CD4-positive, alpha-beta T cell treated with Interleukin-6 at 100 ng/mL for 8 hours (primary cell): ENCODE results near the gene PLEKHO1.
"Not testable (repeated sequence)": the region's sequence is repeated elsewhere in the genome, so short reads cannot be mapped to it uniquely, and the experiment has no call there.

Experiments
- DNase-seq: peaks from one replicate; pipeline ENCODE4 v3.0.0-alpha.2; 2020; ENCODE audit warnings: mixed read lengths, low spot score

PLEKHO1 gene, protein sequence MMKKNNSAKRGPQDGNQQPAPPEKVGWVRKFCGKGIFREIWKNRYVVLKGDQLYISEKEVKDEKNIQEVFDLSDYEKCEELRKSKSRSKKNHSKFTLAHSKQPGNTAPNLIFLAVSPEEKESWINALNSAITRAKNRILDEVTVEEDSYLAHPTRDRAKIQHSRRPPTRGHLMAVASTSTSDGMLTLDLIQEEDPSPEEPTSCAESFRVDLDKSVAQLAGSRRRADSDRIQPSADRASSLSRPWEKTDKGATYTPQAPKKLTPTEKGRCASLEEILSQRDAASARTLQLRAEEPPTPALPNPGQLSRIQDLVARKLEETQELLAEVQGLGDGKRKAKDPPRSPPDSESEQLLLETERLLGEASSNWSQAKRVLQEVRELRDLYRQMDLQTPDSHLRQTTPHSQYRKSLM

DNA sequence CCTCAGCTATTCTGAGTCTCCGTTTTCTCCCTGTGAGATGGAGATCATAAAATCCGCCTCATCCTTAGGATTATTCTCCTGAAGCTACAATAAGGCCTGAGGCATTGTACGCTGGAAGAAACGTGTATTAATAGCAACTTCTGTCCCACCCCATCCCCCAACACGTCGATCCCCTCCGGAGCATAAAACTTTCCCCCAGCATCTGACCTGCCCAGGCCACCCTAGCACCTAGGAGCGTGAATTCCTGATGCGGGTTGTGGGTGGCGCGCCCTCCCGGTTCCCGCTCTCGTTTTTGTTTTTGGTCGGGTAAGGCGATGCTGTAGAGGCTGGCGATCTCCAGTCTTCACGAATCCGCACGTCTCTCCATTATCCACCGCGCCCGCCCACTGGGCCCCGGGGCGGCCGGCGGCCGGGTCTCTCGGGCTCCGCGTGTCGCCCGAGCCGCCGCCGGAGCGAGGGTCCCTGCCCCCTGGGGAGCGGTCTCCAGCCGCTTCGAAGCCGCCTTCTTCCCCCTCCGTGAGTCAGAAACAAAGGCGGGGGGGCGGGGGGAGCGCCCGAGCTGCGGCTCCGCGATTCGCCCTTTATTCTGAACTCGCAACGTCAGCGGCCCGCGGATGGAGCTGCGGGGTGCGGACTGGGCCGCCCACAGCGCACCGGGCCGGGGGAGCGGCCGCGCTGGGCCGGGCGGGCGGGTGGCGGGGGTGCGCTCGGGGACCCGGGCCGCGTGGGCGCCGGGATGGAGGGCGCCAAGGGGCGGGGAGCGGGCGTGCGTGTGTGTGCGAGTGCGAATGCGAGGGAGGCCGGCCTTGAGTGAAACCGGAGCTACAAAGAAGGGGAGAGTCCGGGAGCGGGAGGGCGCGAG, at the start of gene PLEKHO1:
Gene PLEKHO1, plus strand, starts transcription at position 646 of the 862 bp plus-strand sequence. CDS start 342 bp downstream, outside the sequence.
- DNase-seq, result peak; percentile 82

DNA sequence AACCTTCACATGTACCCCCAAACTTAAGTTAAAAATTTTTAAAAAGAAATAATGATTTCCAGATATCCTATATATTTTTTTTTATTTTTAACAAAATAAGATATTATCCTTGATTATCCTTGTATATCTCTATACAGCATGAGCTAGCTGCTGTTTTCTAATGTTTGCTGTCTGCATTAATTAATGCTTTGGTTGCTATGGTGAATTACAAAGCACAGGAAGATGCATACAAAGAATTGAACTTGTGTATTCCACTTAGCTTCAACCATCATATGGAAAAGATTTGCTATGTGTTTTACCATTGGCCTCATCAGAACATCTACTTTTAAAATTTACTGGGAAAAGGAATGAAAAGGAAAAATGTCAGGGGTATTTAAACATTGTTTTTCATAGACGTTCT, 46.7 kb upstream of the PLEKHO1 start:
- no peak for DNase-seq

DNA sequence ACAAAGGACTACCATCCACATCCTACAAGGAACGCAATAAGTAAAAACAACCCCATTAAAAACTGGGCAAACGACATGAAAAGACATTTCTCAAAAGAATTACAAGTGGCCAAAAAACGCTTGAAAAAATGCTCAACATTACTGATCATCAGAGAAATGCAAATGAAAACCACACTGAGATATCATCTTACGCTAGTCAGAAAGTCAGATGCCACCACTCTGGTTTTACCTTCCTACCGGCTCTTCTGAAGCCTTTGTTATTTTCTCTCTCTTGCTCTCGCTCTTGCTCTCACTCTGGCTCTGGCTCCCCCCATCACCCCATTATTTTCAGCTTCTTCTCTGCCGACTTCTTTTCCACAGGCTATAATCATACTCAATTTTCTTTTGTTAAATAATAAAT, 43.4 kb upstream of the PLEKHO1 start:
- peak; percentile 63 for DNase-seq

DNA sequence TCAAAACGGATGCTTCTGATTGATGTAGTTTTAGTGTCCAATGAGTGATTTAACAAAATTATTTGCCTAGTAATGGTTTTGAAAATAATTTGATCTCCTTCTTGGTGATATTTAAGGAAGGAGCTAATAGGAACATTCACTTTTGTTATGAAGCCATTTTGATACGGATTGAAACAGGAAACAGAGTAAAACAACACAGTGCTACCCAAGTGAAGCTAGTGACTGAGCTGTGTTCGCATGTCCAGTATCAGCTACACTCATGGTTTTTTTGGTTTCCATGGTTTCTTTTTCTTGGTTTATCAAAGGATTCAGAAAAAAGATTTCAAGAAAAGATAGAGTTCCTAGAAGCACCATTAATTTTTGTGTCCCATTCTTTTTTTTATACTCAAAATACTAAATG, 40.1 kb upstream of the PLEKHO1 start:
- peak; percentile 33 for DNase-seq

DNA sequence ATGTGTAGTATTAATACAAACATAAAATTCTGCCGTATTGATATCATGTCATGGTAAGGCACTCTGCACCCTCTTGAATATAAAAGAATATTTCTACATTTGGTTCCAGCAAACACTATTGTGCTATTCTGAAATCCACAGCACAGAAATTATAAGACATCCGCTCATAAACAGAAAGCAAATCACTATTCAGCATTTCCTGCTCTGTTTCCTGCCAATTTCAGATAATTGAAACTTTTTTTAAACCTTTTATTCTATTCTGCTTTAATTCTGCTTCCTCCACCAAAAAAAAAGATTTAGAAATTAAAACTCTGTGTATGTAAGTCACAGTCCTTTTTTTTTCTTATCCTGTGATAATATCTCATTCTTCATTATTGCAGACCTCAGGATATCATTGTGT, 39.6 kb upstream of the PLEKHO1 start:
- peak; percentile 24 for DNase-seq

DNA sequence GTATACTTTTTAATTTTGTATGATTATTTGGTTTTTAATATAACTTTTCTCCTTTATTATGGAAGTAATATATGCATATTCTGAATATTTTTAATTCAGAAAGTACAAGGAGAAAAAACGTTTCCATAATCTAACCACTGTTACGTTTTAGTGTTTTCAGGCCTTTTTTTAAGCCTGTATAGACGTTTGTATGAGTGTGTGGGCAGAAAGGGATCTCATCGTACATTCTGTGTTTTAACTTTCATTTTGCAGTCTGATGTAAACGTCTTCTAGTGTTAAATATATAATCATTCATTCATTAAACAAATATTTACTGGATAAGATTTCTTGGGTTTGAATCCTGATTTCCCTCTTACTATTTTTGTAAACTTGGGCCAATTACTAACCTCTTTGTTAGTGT, 38.0 kb upstream of the PLEKHO1 start:
- no peak for DNase-seq

DNA sequence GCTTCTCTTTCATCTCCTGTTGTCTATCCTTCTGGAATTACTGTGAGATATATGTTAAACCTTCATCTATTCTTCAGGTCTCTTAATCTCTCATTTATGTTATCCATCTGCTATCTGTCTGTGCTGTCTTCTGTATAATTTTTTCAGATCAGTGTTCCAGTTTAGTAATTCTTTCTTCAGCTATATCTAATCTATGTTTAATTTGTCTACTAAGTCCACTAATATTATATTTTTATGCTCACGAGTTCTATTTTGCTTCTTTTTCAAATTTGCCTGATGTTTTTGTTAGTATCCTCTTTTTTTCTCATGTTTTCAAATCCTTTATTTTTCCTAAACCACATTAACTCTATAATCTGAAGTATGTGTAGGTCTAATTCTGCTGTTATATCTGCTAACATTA, 34.6 kb upstream of the PLEKHO1 start:
- no peak for DNase-seq

DNA sequence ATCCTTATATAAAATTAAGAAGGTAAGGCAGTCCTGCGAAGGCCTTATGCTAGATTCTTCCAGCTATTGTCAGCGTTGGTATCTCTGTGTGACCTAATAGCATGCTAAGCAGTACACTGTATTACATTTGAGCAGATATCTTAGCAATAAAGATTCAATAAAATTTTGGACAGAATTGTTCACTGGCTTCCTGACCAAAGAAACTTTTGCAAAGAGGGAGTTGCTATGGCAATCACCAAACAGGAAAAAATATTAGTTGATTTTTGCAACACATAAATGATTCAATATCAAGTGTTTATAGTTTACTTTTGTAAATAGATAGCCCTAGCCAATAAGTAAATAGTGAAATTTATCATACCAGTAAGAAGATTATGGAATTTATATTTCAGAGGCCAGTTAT, 31.0 kb upstream of the PLEKHO1 start:
- no peak for DNase-seq

DNA sequence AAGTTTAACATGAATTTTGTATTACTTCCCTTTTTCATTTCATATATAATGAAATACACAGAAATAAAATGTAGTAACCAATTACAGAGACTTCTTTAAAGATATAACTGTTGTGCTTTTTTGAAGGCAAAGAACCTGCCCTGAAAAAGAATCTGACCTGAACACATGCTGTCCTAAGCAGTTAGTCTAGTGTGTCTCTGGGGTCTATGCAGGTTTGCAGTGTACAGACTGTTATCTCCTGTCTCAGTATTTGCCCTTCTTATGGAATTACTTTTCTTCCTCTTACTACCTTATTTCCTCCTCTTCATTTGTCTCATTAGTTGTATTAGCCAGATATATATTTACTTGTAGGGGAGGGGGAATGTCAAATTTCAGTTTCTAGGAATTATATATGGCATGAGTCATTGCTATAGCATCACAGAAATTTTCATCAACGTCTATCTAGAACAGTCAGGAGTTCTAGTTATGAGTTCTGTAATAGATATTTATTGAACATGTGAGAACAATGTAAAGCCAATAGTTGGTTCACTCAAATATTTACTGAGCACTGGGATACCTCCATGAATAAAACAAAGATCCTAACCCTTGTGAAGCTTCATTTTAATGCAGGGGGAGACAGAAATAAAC, 28.4 kb upstream of the PLEKHO1 start:
- DNase-seq, result no peak

DNA sequence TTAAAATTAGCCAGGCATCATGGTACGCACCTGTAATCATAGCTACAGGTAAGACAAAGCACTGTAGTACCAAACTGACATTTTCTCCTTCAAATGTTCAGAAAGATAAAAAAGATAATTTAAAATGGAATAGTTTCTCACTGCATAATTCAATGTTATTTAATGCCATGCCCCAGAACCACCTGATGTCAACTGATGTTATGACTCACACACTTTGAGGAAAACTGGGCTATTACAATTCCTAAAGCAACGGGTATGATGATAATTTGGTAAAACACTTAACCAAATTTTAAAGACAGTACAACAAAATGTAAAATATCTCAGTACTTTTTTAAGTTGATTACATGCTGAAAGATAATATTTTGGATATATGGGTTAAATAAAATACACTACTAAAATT, 22.9 kb upstream of the PLEKHO1 start:
- no peak for DNase-seq

DNA sequence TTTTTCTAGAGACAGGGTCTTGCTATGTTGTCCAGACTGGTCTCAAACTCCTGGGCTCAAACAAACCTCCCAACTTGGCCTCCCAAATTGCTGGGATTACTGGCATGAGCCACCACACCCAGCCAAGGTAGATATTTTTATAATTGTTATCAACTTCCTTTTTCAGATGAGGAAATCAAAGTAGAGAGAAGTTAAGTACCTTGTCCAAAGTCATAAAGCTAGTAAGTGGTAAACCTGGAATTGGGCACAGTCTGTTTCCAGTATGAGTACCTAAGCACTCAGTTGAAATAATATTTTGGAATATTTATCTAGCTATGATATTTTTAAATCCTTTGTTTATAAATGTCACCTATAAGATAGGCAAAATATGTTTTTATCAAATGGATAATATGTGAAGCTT, 22.3 kb upstream of the PLEKHO1 start:
- no peak for DNase-seq

DNA sequence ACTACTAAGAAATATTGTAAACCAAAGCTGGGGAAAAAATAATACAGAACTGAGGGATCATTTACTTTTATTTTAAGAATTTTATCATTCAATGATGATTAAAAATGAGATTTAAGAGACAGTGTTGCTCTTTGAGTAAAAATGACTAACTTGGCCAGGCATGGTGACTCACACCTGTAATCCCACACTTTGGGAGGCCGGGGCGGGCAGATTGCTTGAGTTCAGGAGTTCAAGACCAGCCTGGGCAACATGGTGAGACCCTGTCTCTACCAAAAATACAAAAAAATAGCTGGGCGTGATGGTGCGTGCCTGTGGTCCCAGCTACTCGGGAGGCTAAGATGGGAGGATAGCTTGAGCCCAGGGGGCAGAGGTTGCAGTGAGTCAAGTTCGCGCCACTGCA, 21.8 kb upstream of the PLEKHO1 start:
- DNase-seq, result no peak

DNA sequence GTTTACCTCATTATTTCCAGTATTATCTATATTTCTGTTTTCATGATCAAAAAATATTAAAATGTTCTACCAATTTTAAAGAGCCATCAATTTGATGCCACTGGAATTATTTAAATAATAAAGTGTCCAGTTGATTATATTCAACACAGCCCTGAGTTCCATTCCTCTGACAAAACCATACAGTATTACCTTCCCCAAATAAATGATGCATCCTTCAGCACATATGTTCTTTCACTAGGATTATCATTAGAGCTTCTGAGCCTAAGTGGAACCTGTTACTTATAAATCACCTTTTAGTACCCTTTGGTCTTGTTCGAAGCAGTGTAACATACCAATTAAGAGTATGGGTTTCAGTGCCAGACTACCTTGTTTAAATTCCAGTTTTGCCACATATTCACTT, 17.3 kb upstream of the PLEKHO1 start:
- no peak for DNase-seq

DNA sequence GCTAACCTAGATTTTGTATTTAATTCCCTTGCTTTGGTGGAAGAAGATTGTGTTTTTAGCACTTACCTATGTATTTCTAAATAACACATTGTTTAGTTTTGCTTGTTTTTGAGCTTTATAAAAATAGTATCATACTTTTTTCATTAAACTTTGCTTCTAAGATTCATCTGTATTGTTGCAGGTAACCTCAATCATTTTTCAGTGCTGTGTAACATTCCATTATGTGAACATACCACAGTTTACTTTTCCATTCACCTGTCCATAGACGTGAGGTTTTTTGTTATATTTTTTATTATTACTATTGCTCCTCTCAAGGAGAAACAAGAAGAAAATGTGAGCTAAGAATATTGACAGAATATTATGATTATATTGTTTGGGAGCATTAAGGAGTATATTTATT, 15.2 kb upstream of the PLEKHO1 start:
- no peak for DNase-seq

DNA sequence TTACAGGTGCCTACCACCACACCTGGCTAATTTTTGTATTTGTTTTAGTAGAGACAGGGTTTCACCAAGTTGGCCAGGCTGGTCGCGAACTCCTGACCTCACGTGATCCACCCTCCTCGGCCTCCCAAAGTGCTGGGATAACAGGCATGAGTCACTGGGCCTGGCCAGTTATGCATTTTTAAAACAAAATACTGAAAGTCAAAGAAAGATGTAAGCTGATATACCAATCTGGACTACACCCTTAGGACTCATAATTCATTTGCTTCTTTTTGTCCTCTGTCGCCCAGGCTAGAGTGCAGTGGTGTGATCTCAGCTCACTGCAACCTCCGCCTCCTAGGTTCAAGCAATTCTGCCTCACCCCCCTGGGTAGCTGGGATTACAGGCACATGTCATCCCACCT, 14.3 kb upstream of the PLEKHO1 start:
- not testable (repeated sequence) for DNase-seq

DNA sequence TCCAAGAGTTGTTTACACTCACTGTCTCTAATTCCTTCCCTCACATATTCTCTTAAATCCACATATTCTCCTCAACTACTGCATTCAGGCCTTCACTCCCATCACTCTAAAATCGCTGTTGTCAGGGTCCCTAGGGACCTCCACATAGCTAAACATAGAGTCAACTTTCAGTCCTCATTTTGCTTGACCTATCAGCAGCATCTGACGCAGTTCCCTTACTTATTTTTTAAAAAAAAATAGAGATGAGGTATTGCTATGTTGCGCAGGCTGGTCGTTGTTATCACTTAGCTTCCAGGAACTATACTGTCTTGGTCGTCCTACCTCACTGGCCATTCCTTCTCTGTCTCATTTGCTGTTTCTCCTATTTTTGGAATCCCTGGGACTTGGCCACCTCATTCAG, 11.7 kb upstream of the PLEKHO1 start:
- DNase-seq, result no peak

DNA sequence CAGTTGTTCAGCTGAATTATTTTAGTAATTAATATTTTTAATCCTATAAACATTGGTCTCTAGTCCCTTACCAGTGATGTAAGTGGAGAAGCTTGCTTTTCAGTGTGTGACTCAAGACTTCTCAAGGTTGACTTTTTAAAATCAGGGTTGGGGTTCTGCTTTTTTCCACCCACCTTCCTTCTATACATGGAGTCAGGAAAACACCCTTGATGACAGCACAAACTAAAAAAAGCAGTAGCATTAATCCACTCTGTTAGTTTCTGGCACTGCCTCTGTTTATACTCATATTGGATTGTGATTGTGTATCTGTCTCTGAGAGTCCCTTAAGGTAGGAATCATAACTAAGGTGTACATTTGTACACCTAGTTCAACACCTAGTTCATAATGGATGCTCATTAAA, 8.3 kb upstream of the PLEKHO1 start:
- DNase-seq, result no peak

DNA sequence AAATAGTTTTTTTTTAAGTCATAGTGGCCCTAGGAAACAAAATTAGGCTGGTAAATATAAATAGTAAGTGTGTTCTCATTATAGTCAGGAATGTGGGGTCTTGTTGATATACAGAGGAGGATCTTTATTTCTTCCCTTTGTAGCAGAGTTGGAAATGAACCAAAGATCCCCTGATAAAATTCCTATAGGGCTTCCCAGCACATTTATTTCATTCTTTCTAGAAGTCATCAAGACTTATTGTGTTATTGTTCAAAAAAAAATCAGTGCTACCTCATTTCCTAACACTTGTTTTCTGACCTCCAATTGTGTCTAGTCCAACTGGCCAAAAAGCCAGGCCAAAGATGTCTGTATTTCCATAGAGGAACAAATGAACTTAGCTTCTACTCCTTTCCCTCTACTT, 7.6 kb upstream of the PLEKHO1 start:
- no peak for DNase-seq

DNA sequence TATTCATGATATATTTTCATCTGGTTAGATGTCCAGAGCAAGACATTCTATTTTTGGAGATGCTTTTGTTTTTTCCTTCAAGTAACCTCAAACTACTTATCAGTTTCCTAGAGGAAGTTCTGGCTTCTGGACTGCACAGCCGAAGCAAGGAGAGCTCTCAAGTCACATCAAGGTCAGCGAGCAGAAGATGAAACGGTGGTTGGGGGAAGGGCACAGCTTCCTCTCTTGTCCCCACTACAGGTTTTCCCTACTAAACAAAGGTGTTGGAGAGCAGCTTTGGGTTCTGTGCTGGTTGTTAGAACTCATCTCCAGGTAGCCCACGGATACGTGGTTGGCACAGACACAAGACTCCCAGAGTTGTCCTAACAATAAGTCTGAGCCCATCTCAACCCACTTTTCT, 5.1 kb upstream of the PLEKHO1 start:
- DNase-seq, result no peak

DNA sequence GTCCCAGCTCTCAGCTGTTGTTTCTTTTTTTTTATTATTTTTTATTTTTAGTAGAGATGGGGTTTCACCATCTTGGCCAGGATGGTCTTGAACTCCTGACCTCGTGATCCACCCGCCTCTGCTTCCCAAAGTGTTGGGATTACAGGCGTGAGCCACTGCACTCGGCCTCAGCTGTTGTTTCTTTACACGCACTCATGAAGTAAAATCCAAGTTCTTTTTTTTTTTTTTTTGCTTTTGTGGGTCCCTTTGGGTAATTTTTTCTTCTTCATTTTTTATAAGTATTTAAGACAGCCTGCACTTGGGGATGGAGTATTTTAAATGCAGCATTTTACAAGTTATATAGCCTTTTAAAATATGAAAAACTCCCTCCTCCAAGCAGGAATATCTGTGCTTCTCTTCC, 3.7 kb upstream of the PLEKHO1 start:
- not testable (repeated sequence) for DNase-seq

DNA sequence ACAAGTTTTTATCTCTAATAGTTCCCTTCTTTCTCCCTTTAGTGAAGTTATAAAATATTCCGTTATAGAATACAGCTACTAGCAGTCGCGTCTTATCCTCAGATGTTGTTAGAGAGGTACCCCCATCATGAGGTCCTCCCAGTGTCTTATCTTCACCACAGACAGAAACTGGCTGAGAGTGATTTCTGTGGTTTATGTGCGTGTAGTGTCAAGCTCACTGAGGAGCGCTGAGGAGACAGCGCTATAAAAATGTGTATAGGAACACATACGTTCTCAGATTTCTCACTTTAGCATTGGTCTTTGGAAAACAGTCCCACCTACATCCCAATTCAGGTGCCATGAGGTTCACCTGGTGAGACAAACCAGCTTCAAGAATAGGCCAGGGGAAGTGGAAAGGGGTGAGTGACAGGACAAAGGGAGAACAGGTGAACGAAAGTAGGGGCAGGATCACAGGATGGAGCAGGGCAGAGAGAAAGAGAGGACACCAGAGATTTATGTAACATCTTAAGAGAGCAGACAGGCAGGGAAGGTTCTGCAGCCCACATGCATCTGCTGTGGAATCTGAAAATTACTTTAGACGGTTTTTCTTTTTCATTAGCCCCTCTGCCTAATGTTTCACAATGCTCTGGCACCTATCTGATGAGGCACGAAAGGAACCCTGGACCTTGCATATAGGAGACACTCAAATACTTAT, 2.7 kb upstream of the PLEKHO1 start:
- DNase-seq, result no peak

DNA sequence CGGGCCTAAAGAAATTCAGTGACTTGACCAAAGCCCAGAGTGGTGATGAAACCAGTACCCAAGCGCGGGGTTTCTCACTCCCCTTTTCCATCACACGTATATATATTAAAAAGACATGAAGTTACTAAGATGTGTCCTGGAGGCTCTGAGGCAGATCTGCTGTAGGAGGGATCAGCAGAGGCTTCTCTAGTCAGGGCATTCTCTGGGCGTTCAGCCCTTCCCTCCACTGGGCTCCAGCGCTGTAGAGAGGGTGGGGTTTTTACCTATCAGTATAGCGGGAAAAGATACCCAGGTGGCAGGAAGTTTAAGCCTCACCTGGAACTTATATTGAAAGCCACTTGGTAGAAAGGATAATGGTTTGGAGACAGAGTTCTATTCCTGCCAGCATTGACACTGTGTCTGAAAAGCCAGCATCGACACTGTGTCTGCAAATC, 862 bp upstream of the PLEKHO1 start:
- no peak for DNase-seq
